ENCODE measurements around the gene PTPRT. TPM values are rescaled to one million over a fixed set of nuclear protein-coding genes. Genes with fewer than 3 reads are reported as not detected.
"Not testable (repeated sequence)": the region's sequence is repeated elsewhere in the genome, so short reads cannot be mapped to it uniquely, and the experiment has no call there.

The PTPRT gene
- total and polyA plus RNA-seq, 2 donors (not counting 1 experiment from before 2014, with no cell fraction given) = not detected

- Histone ChIP-seq H3K9ac (ENCODE audit: insufficient read depth, low read length) (no peak overlapping the region), H3K79me2 (ENCODE audit: control insufficient read depth, insufficient read depth, low read length) (no peaks in the 10 kb centered on the region), H2AFZ (ENCODE audit: low read length) (no peak overlapping the region), H3K9me3 (ENCODE audit: control insufficient read depth, insufficient read depth, low read depth, low read length) (no peaks in the 10 kb centered on the region), H3K4me2 (ENCODE audit: extremely low read depth, insufficient read depth, low read length) (no peak overlapping the region), H3K36me3 (ENCODE audit: control insufficient read depth, insufficient read depth, low read length) (no peaks in the 10 kb centered on the region), H4K20me1 (ENCODE audit: control insufficient read depth, extremely low read depth, insufficient read depth, low read length) (no peaks in the 10 kb centered on the region), H3K27ac (ENCODE audit: insufficient read depth, low read length) (no peak overlapping the region), H3K4me3 (replicated peaks in 1 of 4; ENCODE audit: control extremely low read depth in 1 of 4, insufficient read depth in 1 of 4, low read depth in 3 of 4, low read length in 4 of 4) (no peak overlapping the region), H3K27me3 (ENCODE audit: control insufficient read depth, insufficient read depth, low read length) (no peaks in the 10 kb centered on the region), H3K4me1 (ENCODE audit: control insufficient read depth, extremely low read depth, insufficient read depth, low read length) (no peaks in the 10 kb centered on the region)
- TF ChIP-seq EZH2 (IDR thresholded peaks at IDR 0.05; ENCODE audit: low read length, missing control alignments) = no peak
- no peak for TF ChIP-seq CTCF (conservative IDR thresholded peaks at IDR 0.05 in 1 of 2, IDR thresholded peaks at IDR 0.05 in 1 of 2; ENCODE audit: low read depth in 1 of 2, low read length in 2 of 2)
- no peak for DNase-seq (ENCODE audit: low read depth in 2 of 2)
These were observed 970.9 kb downstream of the PTPRT start for GRCh38 chr20:42218621-42219374.

- Histone ChIP-seq H3K4me1 (ENCODE audit: control insufficient read depth, extremely low read depth, insufficient read depth, low read length) (no peaks in the 10 kb centered on the region), H3K36me3 (ENCODE audit: control insufficient read depth, insufficient read depth, low read length) (no peaks in the 10 kb centered on the region), H3K9ac (ENCODE audit: insufficient read depth, low read length) (no peak overlapping the region), H3K4me2 (ENCODE audit: extremely low read depth, insufficient read depth, low read length) (no peak overlapping the region), H3K79me2 (ENCODE audit: control insufficient read depth, insufficient read depth, low read length) (no peaks in the 10 kb centered on the region), H2AFZ (ENCODE audit: low read length) (no peak overlapping the region), H3K27ac (ENCODE audit: insufficient read depth, low read length) (no peak overlapping the region), H3K9me3 (ENCODE audit: control insufficient read depth, insufficient read depth, low read depth, low read length) (no peaks in the 10 kb centered on the region), H3K4me3 (replicated peaks in 1 of 4; ENCODE audit: control extremely low read depth in 1 of 4, insufficient read depth in 1 of 4, low read depth in 3 of 4, low read length in 4 of 4) (no peak overlapping the region), H3K27me3 (ENCODE audit: control insufficient read depth, insufficient read depth, low read length) (no peaks in the 10 kb centered on the region), H4K20me1 (ENCODE audit: control insufficient read depth, extremely low read depth, insufficient read depth, low read length) (no peaks in the 10 kb centered on the region)
- no peak for TF ChIP-seq CTCF (conservative IDR thresholded peaks at IDR 0.05 in 1 of 2, IDR thresholded peaks at IDR 0.05 in 1 of 2; ENCODE audit: low read depth in 1 of 2, low read length in 2 of 2)
- no peak for DNase-seq (ENCODE audit: low read depth in 2 of 2)
These were observed 975.6 kb downstream of the PTPRT start for GRCh38 chr20:42214074-42214473.

- Histone ChIP-seq H3K27me3 (ENCODE audit: control insufficient read depth, insufficient read depth, low read length) (no peaks in the 10 kb centered on the region), H3K9me3 (ENCODE audit: control insufficient read depth, insufficient read depth, low read depth, low read length) (no peaks in the 10 kb centered on the region), H3K36me3 (ENCODE audit: control insufficient read depth, insufficient read depth, low read length) (no peaks in the 10 kb centered on the region), H3K4me3 (replicated peaks in 1 of 4; ENCODE audit: control extremely low read depth in 1 of 4, insufficient read depth in 1 of 4, low read depth in 3 of 4, low read length in 4 of 4) (no peak overlapping the region), H3K4me1 (ENCODE audit: control insufficient read depth, extremely low read depth, insufficient read depth, low read length) (no peaks in the 10 kb centered on the region), H3K27ac (ENCODE audit: insufficient read depth, low read length) (no peak overlapping the region), H3K4me2 (ENCODE audit: extremely low read depth, insufficient read depth, low read length) (no peak overlapping the region), H3K79me2 (ENCODE audit: control insufficient read depth, insufficient read depth, low read length) (no peaks in the 10 kb centered on the region), H2AFZ (ENCODE audit: low read length) (no peak overlapping the region), H3K9ac (ENCODE audit: insufficient read depth, low read length) (no peak overlapping the region), H4K20me1 (ENCODE audit: control insufficient read depth, extremely low read depth, insufficient read depth, low read length) (no peaks in the 10 kb centered on the region)
- no peak for DNase-seq (ENCODE audit: low read depth in 2 of 2)
- TF ChIP-seq EZH2 (IDR thresholded peaks at IDR 0.05; ENCODE audit: low read length, missing control alignments) (no peak), CTCF (conservative IDR thresholded peaks at IDR 0.05 in 1 of 2, IDR thresholded peaks at IDR 0.05 in 1 of 2; ENCODE audit: low read depth in 1 of 2, low read length in 2 of 2) (no peak)
These were observed 977.3 kb downstream of the PTPRT start for GRCh38 chr20:42212391-42212790.

GRCh38 chr20:42206557-42206956 lies 983.1 kb downstream of the PTPRT start:
- H3K4me1 ChIP-seq (ENCODE audit: control insufficient read depth, extremely low read depth, insufficient read depth, low read length); H3K4me3 ChIP-seq (replicated peaks in 1 of 4; ENCODE audit: control extremely low read depth in 1 of 4, insufficient read depth in 1 of 4, low read depth in 3 of 4, low read length in 4 of 4); H3K36me3 ChIP-seq (ENCODE audit: control insufficient read depth, insufficient read depth, low read length); H3K4me2 ChIP-seq (ENCODE audit: extremely low read depth, insufficient read depth, low read length); H2AFZ ChIP-seq (ENCODE audit: low read length); H3K79me2 ChIP-seq (ENCODE audit: control insufficient read depth, insufficient read depth, low read length); DNase-seq (ENCODE audit: low read depth in 2 of 2); H3K9me3 ChIP-seq (ENCODE audit: control insufficient read depth, insufficient read depth, low read depth, low read length); H3K27ac ChIP-seq (ENCODE audit: insufficient read depth, low read length); H3K9ac ChIP-seq (ENCODE audit: insufficient read depth, low read length); H3K27me3 ChIP-seq (ENCODE audit: control insufficient read depth, insufficient read depth, low read length); H4K20me1 ChIP-seq (ENCODE audit: control insufficient read depth, extremely low read depth, insufficient read depth, low read length): not testable (repeated sequence)
